Activated naive CD4-positive, alpha-beta T cell treated with anti-CD3 and anti-CD28 coated beads, Interleukin-2, amount 50 U/mL, for 16 hours (primary cell): ENCODE results near the gene ZNF234.
A peak's percentile ranks its signal among the peaks of the same experiment; 100 is the strongest.
"Not testable (repeated sequence)": the region's sequence is repeated elsewhere in the genome, so short reads cannot be mapped to it uniquely, and the experiment has no call there.

ENCODE experiments used
- DNase-seq: peaks from one replicate; pipeline ENCODE4 v3.0.0-alpha.2; 2020

The ZNF234 gene

GRCh38 chr19:44141191-44142058 lies at the start of gene ZNF234:
Gene ZNF234 (plus strand): TSS chr19:44141554. CDS start chr19:44144633, 3,079 bp downstream.
- DNase-seq = peak; percentile 74

GRCh38 chr19:44092108-44092507 lies 49.2 kb upstream of the ZNF234 start:
- no peak for DNase-seq

- peak; percentile 82 for DNase-seq
Observed at GRCh38 chr19:44093931-44094765, 47.2 kb upstream of the ZNF234 start, which contains the start of gene ZNF224. Gene ZNF224 (plus strand): TSS chr19:44094361. CDS start chr19:44097874, 3,513 bp downstream.

DNA sequence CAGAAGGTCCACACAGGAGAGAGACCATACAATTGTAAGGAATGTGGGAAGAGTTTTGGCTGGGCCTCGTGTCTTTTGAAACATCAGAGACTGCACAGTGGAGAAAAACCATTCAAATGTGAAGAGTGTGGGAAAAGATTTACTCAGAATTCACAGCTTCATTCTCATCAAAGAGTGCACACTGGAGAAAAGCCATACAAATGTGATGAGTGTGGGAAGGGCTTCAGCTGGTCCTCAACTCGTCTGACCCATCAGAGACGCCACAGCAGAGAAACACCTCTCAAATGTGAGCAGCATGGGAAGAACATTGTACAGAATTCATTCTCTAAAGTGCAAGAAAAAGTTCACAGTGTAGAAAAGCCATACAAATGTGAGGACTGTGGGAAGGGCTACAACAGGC lies 33.6 kb upstream of the ZNF234 start:
- DNase-seq = no peak

GRCh38 chr19:44109458-44109857 lies 31.9 kb upstream of the ZNF234 start:
- DNase-seq = no peak

- DNase-seq = no peak
Observed at GRCh38 chr19:44111910-44112463, 29.4 kb upstream of the ZNF234 start.

DNA sequence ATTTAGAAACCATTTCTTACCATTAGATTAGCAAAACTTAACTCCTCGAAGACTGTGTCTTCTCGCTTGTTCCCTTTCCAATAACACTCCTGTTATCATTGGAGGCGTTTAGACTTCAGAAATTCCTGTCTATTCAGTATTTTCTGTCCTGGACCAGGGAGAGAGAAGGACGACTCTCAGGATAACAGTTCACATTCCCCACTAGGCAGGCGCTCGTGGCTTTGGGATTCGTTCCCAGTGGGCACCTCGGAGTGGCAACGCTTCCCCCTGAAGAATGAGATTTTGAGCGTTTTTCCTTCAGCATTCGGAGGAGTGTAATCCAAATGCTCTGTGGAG lies 28.6 kb upstream of the ZNF234 start:
- no peak for DNase-seq

- peak; percentile 82 for DNase-seq
Observed at GRCh38 chr19:44113138-44113783, 28.1 kb upstream of the ZNF234 start, which contains the start of gene ZNF225. Gene ZNF225 (plus strand): TSS chr19:44113399. CDS start chr19:44115828, 2,429 bp downstream.

- DNase-seq = no peak
Observed at GRCh38 chr19:44113784-44114390, 27.5 kb upstream of the ZNF234 start.

- not testable (repeated sequence) for DNase-seq
Observed at GRCh38 chr19:44121162-44121561, 20.2 kb upstream of the ZNF234 start.

- DNase-seq = no peak
Observed at GRCh38 chr19:44131955-44132354, 9.4 kb upstream of the ZNF234 start.

GRCh38 chr19:44142059-44142433 lies 692 bp downstream of the ZNF234 start:
- no peak for DNase-seq

GRCh38 chr19:44149776-44150175 lies 8.4 kb downstream of the ZNF234 start:
- DNase-seq = no peak

DNA sequence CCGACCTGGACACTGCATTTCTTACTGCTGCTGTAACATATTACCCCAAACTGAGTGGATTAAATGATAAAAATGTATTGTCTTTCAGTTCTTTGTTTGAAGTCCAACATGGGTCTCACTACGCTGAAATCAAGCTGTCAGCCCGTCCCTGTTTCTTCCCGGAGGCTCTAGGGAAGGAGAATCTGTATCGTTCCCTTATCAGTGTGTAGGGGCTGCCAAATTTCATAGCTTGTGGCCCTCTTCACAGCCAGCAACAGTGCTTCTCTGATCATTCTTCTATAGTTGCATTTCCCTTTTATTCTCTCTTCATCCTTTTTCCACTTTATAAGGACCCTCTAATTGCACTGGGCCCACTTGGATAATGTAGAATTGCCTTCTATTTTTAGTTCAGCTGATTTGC lies 10.1 kb downstream of the ZNF234 start:
- no peak for DNase-seq

DNA sequence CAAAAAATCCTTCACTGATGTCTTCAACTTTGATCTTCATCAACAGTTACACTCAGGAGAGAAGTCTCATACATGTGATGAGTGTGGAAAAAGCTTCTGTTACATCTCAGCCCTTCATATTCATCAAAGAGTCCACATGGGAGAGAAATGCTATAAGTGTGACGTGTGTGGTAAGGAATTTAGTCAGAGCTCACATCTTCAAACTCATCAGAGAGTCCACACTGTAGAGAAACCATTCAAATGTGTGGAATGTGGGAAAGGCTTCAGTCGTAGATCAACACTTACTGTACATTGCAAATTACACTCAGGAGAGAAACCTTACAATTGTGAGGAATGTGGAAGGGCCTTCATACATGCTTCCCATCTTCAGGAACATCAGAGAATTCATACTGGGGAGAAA lies 15.1 kb downstream of the ZNF234 start:
- DNase-seq = no peak

DNA sequence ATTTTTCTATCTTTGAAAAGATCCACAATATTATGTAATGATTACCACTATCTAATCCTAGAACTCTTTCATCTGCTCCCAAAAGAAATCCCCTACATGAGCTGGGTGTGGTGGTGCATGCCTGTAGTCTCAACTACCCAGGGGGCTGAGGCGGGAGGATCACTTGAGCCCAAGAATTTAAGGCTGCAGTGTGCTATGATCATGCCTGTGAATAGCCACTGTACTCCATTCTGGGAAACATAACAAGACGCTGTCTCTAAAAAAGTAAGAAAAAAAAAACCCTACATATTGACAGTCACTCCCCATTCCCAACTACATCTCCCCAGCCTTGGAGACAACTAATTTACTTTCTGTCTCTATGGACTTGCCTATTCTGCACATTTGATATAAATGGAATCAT lies 22.4 kb downstream of the ZNF234 start:
- DNase-seq = no peak

- DNase-seq = no peak
Observed at GRCh38 chr19:44164327-44164672, 22.9 kb downstream of the ZNF234 start.

- peak; percentile 80 for DNase-seq
Observed at GRCh38 chr19:44164673-44165512, 23.5 kb downstream of the ZNF234 start, which contains the start of gene ZNF226. Gene ZNF226 (plus strand): TSS chr19:44165100. CDS start chr19:44170081, 4,981 bp downstream.

DNA sequence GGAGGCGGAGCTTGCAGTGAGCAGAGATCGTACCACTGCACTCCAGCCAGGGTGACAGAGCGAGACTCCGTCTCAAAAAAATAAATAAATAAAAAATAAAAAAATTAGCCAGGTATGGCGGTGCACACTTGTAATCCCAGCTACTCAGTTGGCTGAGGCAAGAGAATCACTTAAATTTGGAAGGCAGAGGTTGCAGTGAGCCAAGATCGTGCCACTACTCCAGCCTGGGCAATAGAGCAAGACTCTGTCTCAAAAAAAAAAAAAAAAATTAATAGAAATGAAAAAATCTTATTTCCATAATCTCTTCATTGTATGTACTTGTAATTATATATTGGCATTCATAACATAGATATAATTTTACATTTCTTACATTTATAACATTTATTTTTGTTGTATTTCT lies 29.3 kb downstream of the ZNF234 start:
- DNase-seq = not testable (repeated sequence)

DNA sequence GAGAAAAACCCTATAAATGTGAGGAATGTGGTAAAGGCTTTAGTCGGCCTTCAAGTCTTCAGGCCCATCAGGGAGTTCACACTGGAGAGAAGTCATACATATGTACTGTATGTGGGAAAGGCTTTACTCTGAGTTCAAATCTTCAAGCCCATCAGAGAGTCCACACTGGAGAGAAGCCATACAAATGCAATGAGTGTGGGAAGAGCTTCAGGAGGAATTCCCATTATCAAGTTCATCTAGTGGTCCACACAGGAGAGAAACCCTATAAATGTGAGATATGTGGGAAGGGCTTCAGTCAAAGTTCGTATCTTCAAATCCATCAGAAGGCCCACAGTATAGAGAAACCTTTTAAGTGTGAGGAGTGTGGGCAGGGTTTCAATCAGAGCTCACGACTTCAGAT lies 35.2 kb downstream of the ZNF234 start:
- no peak for DNase-seq

DNA sequence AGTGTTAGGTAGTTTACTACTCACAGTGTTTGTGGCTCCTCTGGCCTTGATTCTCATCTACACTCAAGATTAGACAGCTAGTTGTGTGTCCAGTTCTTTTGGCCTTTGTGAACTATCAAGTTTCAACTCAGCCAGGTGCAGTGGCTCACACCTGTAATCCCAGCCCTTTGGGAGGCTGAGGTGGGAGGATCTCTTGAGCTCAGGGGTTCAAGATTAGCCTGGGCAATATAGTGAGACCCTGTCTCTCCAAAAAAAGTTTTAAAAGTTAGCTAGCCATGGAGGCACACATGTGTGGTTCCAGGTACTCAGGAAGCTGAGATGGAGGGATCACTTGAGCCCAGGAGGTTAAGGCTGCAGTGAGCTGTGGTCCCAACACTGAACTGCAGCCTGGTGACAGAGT lies 39.6 kb downstream of the ZNF234 start:
- DNase-seq = no peak

DNA sequence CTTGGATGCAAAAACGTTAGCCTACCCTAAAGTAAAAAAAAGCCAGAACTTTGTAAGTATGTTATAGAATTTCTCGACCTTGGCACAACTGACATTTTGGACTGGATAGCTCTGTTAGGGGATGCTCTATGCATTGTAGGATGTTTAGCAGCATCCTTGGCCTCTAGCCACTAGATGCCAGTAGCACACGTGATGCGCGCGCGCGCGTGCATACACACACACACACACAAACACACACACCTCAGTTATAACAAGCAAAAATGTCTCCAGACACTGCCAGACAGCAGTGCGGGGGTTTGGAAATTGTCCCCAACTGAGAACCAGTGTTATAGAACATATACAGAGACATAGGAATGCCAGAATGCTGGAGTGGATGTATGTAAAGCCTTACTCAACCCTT lies 40.8 kb downstream of the ZNF234 start:
- no peak for DNase-seq
